GM21526 (cell line): ENCODE measurements around the gene SLC4A5.

Experiments used
- ATAC-seq: cut with Tn5 transposase; IDR thresholded peaks from one replicate; pipeline ENCODE4 v1.9.1; 2021; ENCODE audit warnings: moderate library complexity; ENCODE audit not compliant: unreplicated experiment, low FRiP score

Gene SLC4A5

GRCh38 chr2:74343316-74343715, at the start of gene SLC4A5:
Gene SLC4A5 (minus strand): TSS chr2:74343416. CDS start chr2:74315023, 28,393 bp downstream.
- ATAC-seq, result no peak

GRCh38 chr2:74392449-74392743, 49.2 kb upstream of the SLC4A5 start:
- ATAC-seq, result no peak

DNA sequence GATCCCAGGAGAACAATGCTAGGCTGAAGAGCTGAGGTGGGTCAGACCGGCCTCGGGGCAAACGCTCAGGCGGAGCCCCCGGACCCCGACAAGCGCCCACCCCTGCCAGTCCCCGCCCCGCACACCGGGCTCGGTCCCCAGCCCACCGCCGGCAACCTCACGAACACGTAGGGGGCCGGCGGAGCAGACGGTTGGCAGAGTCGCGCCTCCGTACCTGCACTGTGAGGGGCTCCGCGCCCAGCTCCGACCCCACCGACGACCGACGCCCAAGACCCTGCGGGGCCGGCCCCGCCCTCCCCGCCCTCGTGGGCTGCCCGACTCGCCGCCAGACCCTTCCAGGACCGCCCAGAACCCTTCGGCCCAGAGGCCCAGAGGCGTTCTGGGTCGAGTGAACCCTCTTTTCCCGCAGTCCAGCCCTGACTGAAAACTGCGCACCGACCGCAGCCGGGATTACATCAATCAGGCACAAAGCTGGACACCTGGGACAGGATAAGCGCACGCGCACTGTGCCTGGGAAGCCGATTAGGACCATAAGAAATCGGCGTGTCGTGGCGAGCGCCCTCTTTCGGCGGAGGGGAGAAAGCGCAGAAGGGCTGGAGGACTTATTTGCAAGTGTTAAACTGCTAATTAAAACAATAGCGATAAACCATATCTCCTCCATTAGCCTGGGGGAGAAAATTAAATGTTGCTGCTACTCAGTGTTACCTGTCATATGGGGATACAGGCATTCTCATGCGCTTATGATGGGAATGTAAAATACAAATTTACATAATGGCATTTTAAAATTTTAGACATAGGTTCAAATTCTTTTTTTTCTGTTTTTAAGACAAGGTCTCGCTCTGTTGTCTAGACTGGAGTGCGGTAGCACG, 48.6 kb upstream of the SLC4A5 start:
- ATAC-seq, result peak; percentile 63

DNA sequence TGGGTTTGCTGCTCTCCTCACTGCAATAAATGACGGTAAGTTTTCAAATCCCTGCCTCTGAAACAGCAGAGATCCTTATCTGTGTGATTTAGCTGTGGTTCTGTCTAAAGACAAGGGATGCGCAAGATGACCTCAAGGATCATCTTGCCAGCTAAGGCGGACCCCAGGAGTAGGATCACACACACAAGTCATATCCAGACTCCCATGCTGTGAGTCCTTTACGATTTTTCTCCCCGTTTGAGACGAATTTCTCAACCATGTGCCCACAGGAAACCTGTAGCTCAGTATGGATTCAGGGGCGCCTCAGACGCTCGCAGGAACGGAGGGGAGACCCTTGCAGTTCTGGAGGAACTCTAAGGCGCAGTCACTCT, 48.0 kb upstream of the SLC4A5 start:
- peak; percentile 29 for ATAC-seq

DNA sequence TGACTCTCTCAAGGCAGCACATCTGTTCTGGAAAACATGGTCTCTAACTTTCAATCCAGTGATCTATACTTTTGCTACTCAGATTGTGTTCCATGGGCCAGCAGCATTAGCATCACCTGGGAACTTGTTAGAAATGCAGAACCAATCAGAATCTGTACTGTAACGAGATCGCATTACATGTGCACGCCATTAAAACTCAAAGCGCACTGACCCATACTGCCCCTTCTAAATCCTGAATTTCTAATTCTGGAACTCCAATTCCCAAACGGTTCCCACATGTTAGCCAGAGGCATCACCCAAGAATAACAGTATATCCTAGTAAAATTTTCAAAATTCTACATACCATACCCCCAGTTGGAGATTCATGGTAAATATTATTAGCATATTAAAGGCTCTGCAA, 47.4 kb upstream of the SLC4A5 start:
- no peak for ATAC-seq

DNA sequence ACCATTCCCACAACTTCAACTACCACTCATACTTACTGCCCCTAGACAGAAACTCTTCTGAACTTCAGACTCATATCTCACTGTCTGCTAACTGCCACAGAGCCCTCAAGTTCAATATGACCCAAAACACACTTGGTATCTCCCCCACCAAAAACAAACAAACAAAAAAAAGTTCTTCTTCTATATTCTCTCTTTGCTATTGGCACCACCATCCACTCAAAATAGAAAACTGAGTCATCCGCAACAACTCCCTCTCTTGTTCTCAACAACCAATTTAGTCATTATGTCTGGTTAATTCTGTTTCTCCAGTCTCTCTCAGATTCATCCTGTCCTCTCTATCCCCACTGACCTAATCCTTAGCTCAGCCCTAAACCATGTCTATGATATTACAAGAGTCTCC, 44.1 kb upstream of the SLC4A5 start:
- no peak for ATAC-seq

GRCh38 chr2:74385396-74385795, 42.2 kb upstream of the SLC4A5 start:
- no peak for ATAC-seq

DNA sequence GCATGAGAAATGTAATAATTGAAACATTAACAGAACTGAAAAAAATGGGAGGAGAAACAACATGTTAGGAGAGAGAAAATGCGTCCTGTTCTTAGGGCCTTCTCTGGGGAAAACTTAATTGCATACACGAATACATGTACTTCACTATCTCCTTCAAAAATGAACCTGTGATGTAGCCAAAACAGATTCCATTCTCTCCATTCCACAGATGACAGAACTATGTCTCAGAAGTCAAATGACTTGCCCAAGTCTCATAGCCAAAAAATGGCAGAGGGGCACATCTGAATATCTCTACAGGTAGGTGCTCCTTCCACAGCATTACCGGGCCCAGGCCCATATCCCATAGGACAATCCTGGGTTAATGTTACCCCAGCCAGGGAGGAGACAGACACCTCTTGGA, 40.8 kb upstream of the SLC4A5 start:
- ATAC-seq, result no peak

- no peak for ATAC-seq
Observed at GRCh38 chr2:74383254-74383653, 40.0 kb upstream of the SLC4A5 start.

DNA sequence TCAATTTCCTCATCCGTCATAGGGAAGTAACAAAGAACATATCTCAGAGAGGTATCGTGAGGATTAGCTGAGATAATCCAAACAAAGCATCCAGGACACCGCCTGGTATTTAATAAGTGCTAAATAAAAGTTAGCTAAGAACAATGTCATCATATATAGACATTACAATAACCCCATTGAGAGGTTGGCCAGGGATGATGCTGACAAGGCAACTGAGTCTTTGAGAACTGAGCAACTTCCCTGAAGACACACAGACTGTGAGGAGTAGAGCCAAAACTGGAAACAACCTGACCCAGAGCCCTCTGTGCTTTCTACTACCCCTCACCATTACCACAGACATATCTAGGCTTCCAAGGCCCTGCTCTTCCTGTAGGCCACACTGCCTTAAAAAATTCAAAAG, 38.5 kb upstream of the SLC4A5 start:
- no peak for ATAC-seq

DNA sequence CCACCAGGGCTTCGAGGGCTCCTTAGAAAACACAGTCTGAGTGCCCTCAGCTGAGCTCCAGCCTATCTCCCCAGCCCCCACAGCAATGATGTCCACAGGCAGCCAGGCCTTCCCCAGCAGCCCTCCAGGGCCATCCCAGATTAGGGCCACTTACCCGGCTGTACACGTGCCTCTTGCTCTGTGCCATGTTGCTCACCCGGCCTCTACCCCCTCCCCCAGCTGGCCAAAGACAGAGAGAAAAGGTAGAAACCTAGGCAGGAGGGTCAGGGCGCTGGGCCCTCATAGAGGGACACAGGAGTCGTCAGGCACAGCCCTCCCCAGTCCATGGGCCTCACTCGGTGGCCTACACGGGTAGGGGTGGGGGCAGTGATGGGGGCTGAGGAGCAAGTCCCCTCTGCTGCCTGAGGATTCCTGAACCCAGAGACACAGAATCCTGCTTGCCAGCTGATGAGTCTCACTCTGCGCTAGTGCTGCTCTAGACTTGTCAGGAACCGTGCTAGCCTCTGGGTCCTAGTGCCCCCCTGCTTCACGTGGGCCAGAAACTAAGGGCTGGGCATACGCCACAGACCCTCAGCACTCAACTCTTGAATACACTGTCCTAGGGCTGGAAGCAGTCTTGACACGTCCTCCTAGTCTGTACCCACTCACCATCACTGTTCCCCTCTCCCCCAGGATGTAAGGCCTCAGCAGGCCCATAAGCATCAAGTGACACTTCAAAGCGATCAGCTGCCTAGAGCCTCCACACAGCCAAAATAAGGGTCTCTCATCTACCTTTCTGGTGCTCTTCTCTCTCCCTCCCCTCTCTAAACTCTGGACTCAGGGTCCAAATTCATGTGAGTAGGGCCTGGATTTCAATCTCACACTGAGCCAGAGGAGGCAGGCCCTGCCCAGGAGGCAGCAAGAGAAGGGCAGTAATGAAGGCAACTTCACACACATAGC, 36.9 kb upstream of the SLC4A5 start, which contains the start of gene DCTN1:
DCTN1 (minus strand) TSS at position 461 of the 939 bp plus-strand sequence; CDS start at position 187, 274 bp downstream.
- no peak for ATAC-seq

DNA sequence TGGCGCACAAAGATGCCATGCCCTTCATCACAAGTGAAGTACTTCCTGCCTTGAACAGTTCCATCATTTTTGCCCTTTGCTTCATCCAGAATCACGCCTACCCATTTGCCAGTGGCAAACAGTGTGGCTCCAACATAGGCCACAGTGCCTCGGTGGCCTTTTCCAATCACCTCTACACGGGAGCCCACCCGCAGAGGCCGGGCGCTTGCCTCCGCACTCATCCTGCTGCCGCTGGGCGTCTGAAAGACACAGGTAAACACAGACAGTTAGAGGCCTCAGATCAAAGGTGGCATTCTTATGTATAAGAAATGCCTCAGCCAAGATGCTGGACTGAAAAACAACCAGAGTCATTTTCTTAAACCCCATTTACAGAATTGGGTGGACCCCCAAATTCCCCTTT, 34.8 kb upstream of the SLC4A5 start:
- no peak for ATAC-seq

- no peak for ATAC-seq
Observed at GRCh38 chr2:74375838-74376237, 32.6 kb upstream of the SLC4A5 start.

- no peak for ATAC-seq
Observed at GRCh38 chr2:74374509-74375205, 31.4 kb upstream of the SLC4A5 start.

DNA sequence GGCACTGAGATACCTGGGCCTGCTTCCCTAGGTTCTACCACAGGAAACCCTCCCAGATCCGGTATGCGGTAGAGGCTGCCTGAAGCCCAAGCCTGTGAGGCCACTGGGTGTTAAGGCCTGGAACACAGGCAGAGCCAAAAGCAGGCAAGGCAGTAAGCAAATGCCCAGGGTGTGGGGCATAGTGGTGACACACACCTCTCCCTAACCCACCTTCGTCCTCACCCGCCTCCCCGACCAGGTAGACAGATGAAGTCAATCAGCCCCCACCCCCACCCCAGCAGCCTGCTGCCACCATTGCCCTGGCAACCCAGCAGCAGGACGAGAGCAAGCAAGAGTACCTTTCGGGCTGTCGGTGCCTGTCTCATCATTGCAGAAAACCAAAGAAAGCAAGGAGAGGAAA, 30.8 kb upstream of the SLC4A5 start:
- ATAC-seq, result no peak

DNA sequence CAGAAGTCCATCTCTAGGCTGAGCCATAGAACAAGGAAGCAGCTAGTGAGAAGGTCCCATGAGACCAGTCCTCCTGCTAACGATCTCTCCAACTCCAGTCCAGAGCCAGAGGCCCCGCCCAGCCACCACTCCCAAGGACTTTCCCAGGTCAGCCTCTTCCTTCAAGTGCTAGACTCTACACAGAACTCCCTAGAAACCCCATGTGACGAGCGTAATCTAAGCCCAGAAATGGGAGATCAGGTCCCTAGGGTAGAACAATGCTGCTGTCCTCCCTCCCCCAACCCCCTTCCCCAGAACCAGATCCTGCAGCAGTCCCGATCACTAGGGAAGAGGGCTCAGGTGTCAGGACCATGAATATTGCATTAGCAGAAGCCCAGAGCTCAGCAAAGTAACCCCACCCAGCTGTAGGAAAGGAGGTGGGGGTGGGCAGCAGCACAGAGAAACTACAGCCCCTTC, 30.0 kb upstream of the SLC4A5 start:
- no peak for ATAC-seq

DNA sequence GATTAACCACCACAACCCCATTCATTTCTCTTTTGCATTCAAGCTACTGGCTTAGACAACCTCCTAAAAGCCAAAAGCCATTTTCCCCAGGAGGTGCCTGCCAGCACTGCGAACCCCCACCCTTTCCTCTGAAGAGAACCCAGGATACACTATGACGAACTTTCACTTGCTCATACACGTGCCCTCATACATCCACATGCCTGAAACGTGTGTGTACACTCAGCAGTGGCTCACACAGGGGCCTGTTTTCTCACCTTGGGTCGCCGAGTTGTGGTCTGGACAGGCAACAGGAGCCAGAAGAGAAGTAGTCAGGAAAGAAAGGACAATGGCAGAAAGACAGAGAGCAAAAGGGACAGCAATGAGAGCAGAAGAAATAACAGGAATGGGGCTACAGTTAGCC, 29.5 kb upstream of the SLC4A5 start:
- no peak for ATAC-seq

- no peak for ATAC-seq
Observed at GRCh38 chr2:74371421-74371820, 28.2 kb upstream of the SLC4A5 start.

- no peak for ATAC-seq
Observed at GRCh38 chr2:74369976-74370375, 26.8 kb upstream of the SLC4A5 start.

DNA sequence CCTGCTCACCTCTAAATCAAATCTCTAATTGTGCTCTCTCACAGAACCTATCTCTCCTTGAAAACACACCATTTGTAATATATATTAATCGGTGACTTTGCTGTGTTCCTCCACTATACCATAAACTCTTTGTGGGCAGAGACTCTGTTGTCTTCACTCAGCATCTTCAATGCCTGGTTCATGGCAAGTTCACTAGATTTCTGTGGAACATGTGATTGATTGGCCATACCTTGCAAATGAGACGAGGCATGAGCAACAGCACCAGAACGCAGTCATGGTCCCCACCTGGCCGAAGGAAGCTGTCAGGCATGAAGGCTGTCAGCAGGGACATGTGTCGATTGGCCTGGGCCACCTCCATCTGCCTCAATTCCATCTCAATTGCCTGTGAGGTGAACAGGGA, 25.3 kb upstream of the SLC4A5 start:
- ATAC-seq, result no peak

- ATAC-seq, result no peak
Observed at GRCh38 chr2:74367789-74368188, 24.6 kb upstream of the SLC4A5 start.
